Measurements from ENCODE around the gene NFAT5.

NFAT5 gene

GRCh38 chr16:69744363-69745231 is 178.8 kb downstream of the NFAT5 start:
- no peak for DNase-seq

- DNase-seq, result no peak
Measured at GRCh38 chr16:69745232-69745612, 179.5 kb downstream of the NFAT5 start.

- DNase-seq, result no peak
Measured at GRCh38 chr16:69745959-69746358, 180.2 kb downstream of the NFAT5 start.

DNA sequence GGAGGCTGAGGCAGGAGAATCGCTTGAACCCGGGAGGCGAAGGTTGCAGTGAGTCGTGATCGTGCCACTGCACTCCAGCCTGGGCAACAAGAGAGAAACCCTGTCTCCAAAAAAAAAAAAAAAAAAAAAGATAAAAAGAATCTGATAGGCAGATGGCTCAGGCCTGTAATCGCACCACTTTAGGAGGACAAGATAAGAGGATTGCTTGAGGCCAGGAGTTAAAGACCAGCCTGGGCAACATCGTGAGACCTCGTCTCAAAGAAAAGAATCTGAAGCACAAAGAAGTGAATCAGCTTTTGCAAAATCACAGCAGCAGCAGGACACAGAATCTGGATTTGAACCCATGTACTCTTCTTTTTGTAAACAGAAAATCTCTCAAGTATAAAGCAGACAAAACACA is 181.3 kb downstream of the NFAT5 start:
- no peak for DNase-seq

GRCh38 chr16:69748694-69749345 is 183.1 kb downstream of the NFAT5 start:
- DNase-seq, result no peak

GRCh38 chr16:69754143-69754468 is 188.3 kb downstream of the NFAT5 start:
- DNase-seq, result no peak
